Midbrain (tissue), 1 donor: ENCODE data around the gene FHOD1.

Source experiments
- DNase-seq: peaks from one replicate; lab custom pipeline; 2025; lab: John Stamatoyannopoulos, UW

Gene FHOD1

GRCh38 chr16:67190448-67191399 is 56.6 kb downstream of the FHOD1 start:
- no peak for DNase-seq

- no peak for DNase-seq
Observed at GRCh38 chr16:67190041-67190440, 57.2 kb downstream of the FHOD1 start, which contains the start of gene EXOC3L1. EXOC3L1 (minus strand) TSS chr16:67190136; CDS start chr16:67189676, 460 bp downstream.

- no peak for DNase-seq
Observed at GRCh38 chr16:67188798-67189197, 58.5 kb downstream of the FHOD1 start.

GRCh38 chr16:67188323-67188722 is 59.0 kb downstream of the FHOD1 start:
- DNase-seq = no peak

GRCh38 chr16:67187175-67187890 is 59.9 kb downstream of the FHOD1 start:
- no peak for DNase-seq

- no peak for DNase-seq
Observed at GRCh38 chr16:67186550-67186950, 60.7 kb downstream of the FHOD1 start.

GRCh38 chr16:67185651-67186134 is 61.6 kb downstream of the FHOD1 start:
- DNase-seq = no peak

- peak; percentile 84 for DNase-seq
Observed at GRCh38 chr16:67184995-67185650, 62.2 kb downstream of the FHOD1 start.

- no peak for DNase-seq
Observed at GRCh38 chr16:67184453-67184994, 62.8 kb downstream of the FHOD1 start.

GRCh38 chr16:67183627-67184452 is 63.4 kb downstream of the FHOD1 start, which contains the start of gene MATCAP1:
MATCAP1 (minus strand) TSS chr16:67183963; CDS start chr16:67180610, 3,353 bp downstream.
- peak; percentile 95 for DNase-seq

GRCh38 chr16:67183284-67183626 is 64.0 kb downstream of the FHOD1 start:
- DNase-seq = no peak

- no peak for DNase-seq
Observed at GRCh38 chr16:67182288-67182687, 65.0 kb downstream of the FHOD1 start.

- DNase-seq = no peak
Observed at GRCh38 chr16:67181346-67181745, 65.9 kb downstream of the FHOD1 start.

GRCh38 chr16:67180166-67180565 is 67.1 kb downstream of the FHOD1 start:
- no peak for DNase-seq

- no peak for DNase-seq
Observed at GRCh38 chr16:67179421-67180080, 67.7 kb downstream of the FHOD1 start.
